H1 (cell line): ENCODE data around the gene ARHGAP12. TPM values are rescaled to one million over a fixed set of nuclear protein-coding genes. Genes with fewer than 3 reads are reported as not detected.

Source experiments
- CTCF ChIA-PET: fragments of 300-600 bp; sonication (Branson Sonifier 250); formaldehyde crosslinking; loops from one replicate; lab custom pipeline; 2021; ENCODE audit not compliant: partially characterized antibody; lab: Charles Lee
- POLR2A ChIA-PET: fragments of 300-600 bp; sonication (Branson Sonifier 250); formaldehyde crosslinking; loops from one replicate; lab custom pipeline; 2021; ENCODE audit warnings: inconsistent platforms; ENCODE audit not compliant: partially characterized antibody; lab: Charles Lee
- DNase-seq, 2 experiments: peaks; one replicate each; pipeline versions ENCODE4 v3.0.0 to v3.0.0-alpha.2; 2010 to 2022; ENCODE audit warnings: low spot score in 2 of 2, low read depth in 1 of 2, mixed read lengths in 1 of 2
- FAIRE-seq: peaks from 2 replicates; lab custom pipeline; 2011; peaks lifted over from hg19 to GRCh38; lab: Jason Lieb, UNC
- H2AFZ ChIP-seq: 2 replicates; pipeline ENCODE4 v1.8.1; 2012; ENCODE audit warnings: low read length, inconsistent platforms
- H2AK5ac ChIP-seq: 2 replicates; pipeline ENCODE4 v1.6.1; 2013; ENCODE audit warnings: low read depth, low read length
- H2BK120ac ChIP-seq: replicated peaks from 2 replicates; pipeline ENCODE3; 2013; ENCODE audit warnings: low read depth, low read length, inconsistent platforms
- H2BK12ac ChIP-seq: 2 replicates; pipeline ENCODE4 v1.6.1; 2013; ENCODE audit warnings: low read depth, low read length
- H2BK15ac ChIP-seq: 2 replicates; pipeline ENCODE4 v1.6.1; 2013; ENCODE audit warnings: low read length
- H2BK20ac ChIP-seq: 2 replicates; pipeline ENCODE4 v1.6.1; 2013; ENCODE audit warnings: low read length
- H2BK5ac ChIP-seq: 2 replicates; pipeline ENCODE4 v1.6.1; 2013; ENCODE audit warnings: low read depth, low read length
- H3K14ac ChIP-seq: 2 replicates; pipeline ENCODE4 v1.6.1; 2013; ENCODE audit warnings: inconsistent platforms; ENCODE audit not compliant: insufficient read length
- H3K18ac ChIP-seq: 2 replicates; pipeline ENCODE4 v1.6.1; 2013; ENCODE audit warnings: low read length; ENCODE audit errors: extremely low read depth
- H3K23ac ChIP-seq: 2 replicates; pipeline ENCODE4 v1.6.1; 2013; ENCODE audit warnings: inconsistent platforms; ENCODE audit not compliant: insufficient read length
- H3K23me2 ChIP-seq: 2 replicates; pipeline ENCODE4 v1.6.1; 2013; ENCODE audit warnings: low read depth, low read length
- H3K27ac ChIP-seq: 2 replicates; pipeline ENCODE4 v1.6.1; 2011; ENCODE audit warnings: low read depth, low read length, inconsistent platforms
- H3K27me3 ChIP-seq, 4 experiments: replicated peaks in 1 of 4; 1 replicate in 1 of 4; 2 replicates in 3 of 4; pipeline versions ENCODE4 v1.6.1 to v1.8.1; 2011 to 2013; ENCODE audit warnings: low read length in 3 of 4, mild to moderate bottlenecking in 3 of 4, inconsistent platforms in 2 of 4, mixed read lengths in 2 of 4, moderate library complexity in 1 of 4; ENCODE audit not compliant: control insufficient read depth in 3 of 4, insufficient read depth in 3 of 4; ENCODE audit errors: extremely low read depth in 1 of 4
- H3K36me3 ChIP-seq, 4 experiments: 2 replicates each; pipeline versions ENCODE4 v1.6.1 to v1.8.1; 2011 to 2013; ENCODE audit warnings: mild to moderate bottlenecking in 4 of 4, low read length in 3 of 4, moderate library complexity in 2 of 4, control low read depth in 1 of 4, inconsistent platforms in 1 of 4; ENCODE audit not compliant: insufficient read depth in 4 of 4, control insufficient read depth in 2 of 4
- H3K4ac ChIP-seq: replicated peaks from 2 replicates; pipeline ENCODE3; 2013; ENCODE audit warnings: low read length, low read depth, mixed read lengths, inconsistent platforms; ENCODE audit not compliant: insufficient read length
- H3K4me1 ChIP-seq, 4 experiments: replicated peaks in 1 of 4; 1 replicate in 1 of 4; 2 replicates in 3 of 4; pipeline versions ENCODE4 v1.6.1 to v1.8.1; 2011 to 2013; ENCODE audit warnings: low read length in 3 of 4, inconsistent platforms in 2 of 4, mixed read lengths in 1 of 4; ENCODE audit not compliant: insufficient read depth in 4 of 4, control insufficient read depth in 3 of 4
- H3K4me2 ChIP-seq, 2 experiments: 2 replicates each; pipeline versions ENCODE4 v1.6.1 to v1.8.1; 2011 to 2013; ENCODE audit warnings: low read depth in 2 of 2, low read length in 2 of 2, control low read depth in 1 of 2, inconsistent platforms in 1 of 2, mild to moderate bottlenecking in 1 of 2; ENCODE audit not compliant: insufficient read depth in 1 of 2
- H3K4me3 ChIP-seq, 4 experiments: fragments of 200-600, 300-600 bp in 1 of 4; sonication (generic), shearing (Covaris generic), sonication (Bioruptor Twin) in 1 of 4; 2 replicates each; pipeline versions ENCODE4 v1.5.1 to v1.8.1; 2011 to 2016; ENCODE audit warnings: low read length in 4 of 4, low read depth in 3 of 4, control low read depth in 2 of 4, inconsistent platforms in 2 of 4, mild to moderate bottlenecking in 2 of 4, mixed read lengths in 1 of 4, moderate library complexity in 1 of 4; ENCODE audit not compliant: insufficient read depth in 2 of 4; ENCODE audit errors: extremely low read depth in 1 of 4
- H3K56ac ChIP-seq: replicated peaks from 2 replicates; pipeline ENCODE3; 2013; ENCODE audit warnings: low read depth, mild to moderate bottlenecking, mixed read lengths, low read length, inconsistent platforms; ENCODE audit not compliant: insufficient read length
- H3K79me1 ChIP-seq: 2 replicates; pipeline ENCODE4 v1.6.1; 2013; ENCODE audit warnings: low read depth, low read length, control low read depth
- H3K79me2 ChIP-seq, 2 experiments: 2 replicates each; pipeline versions ENCODE4 v1.6.1 to v1.8.1; 2012 to 2013; ENCODE audit warnings: low read length in 2 of 2, mild to moderate bottlenecking in 2 of 2, inconsistent platforms in 1 of 2; ENCODE audit not compliant: insufficient read depth in 2 of 2, control insufficient read depth in 1 of 2
- H3K9ac ChIP-seq, 4 experiments: replicated peaks in 1 of 4; 1 replicate in 1 of 4; 2 replicates in 3 of 4; pipeline versions ENCODE4 v1.6.1 to v1.8.1; 2011 to 2013; ENCODE audit warnings: low read depth in 3 of 4, low read length in 3 of 4, control low read depth in 2 of 4, mild to moderate bottlenecking in 2 of 4, moderate library complexity in 2 of 4, inconsistent platforms in 1 of 4; ENCODE audit errors: extremely low read depth in 1 of 4
- H3K9me3 ChIP-seq, 2 experiments: 2 replicates each; pipeline versions ENCODE4 v1.6.1 to v1.8.1; 2012 to 2013; ENCODE audit warnings: mild to moderate bottlenecking in 2 of 2, moderate library complexity in 2 of 2, control low read depth in 1 of 2, inconsistent platforms in 1 of 2, low read depth in 1 of 2, low read length in 1 of 2, mixed read lengths in 1 of 2; ENCODE audit not compliant: insufficient read depth in 2 of 2
- H4K20me1 ChIP-seq, 2 experiments: replicated peaks in 1 of 2; 2 replicates each; pipeline versions ENCODE3 to v1.8.1; 2011 to 2013; ENCODE audit warnings: inconsistent platforms in 2 of 2, low read length in 2 of 2, mild to moderate bottlenecking in 1 of 2; ENCODE audit not compliant: insufficient read depth in 2 of 2, control insufficient read depth in 1 of 2
- H4K5ac ChIP-seq: 2 replicates; pipeline ENCODE4 v1.6.1; 2013; ENCODE audit warnings: low read length, low read depth, mixed read lengths, inconsistent platforms; ENCODE audit not compliant: insufficient read length
- H4K8ac ChIP-seq: 2 replicates; pipeline ENCODE4 v1.8.0; 2013; ENCODE audit warnings: mild to moderate bottlenecking, moderate library complexity, low read length, inconsistent platforms; ENCODE audit not compliant: insufficient read depth; ENCODE audit errors: extremely low read depth
- H4K91ac ChIP-seq: replicated peaks from 2 replicates; pipeline ENCODE3; 2013; ENCODE audit warnings: low read length, mixed read lengths, inconsistent platforms; ENCODE audit not compliant: insufficient read length
- ASH2L ChIP-seq: fragments of 200-600, 300-600 bp; sonication (generic); IDR thresholded peaks from one replicate; pipeline ENCODE4 v1.7.1; 2017; ENCODE audit warnings: low read length
- CBX8 ChIP-seq: fragments of 300-800, 300-1000 bp; sonication (generic); IDR thresholded peaks from 2 replicates; pipeline ENCODE4 v1.7.1; 2016; ENCODE audit warnings: low read depth, low read length, borderline replicate concordance
- POLR2A ChIP-seq, 2 experiments: IDR thresholded peaks; 1 replicate in 1 of 2; 2 replicates in 1 of 2; pipeline ENCODE4 v1.6.1; 2011; ENCODE audit warnings: low read depth in 2 of 2, low read length in 2 of 2, mild to moderate bottlenecking in 2 of 2; ENCODE audit errors: control extremely low read depth in 1 of 2
- USF2 ChIP-seq: IDR thresholded peaks from 2 replicates; pipeline ENCODE4 v1.6.1; 2011; ENCODE audit warnings: low read length, improper control_type of control experiment
- WGBS, 2 experiments: shearing (Covaris generic) in 1 of 2; methylation state at CpG; one replicate each; pipeline versions ENCODE4 v1.1.6 to v1.1.7; 2013 to 2015; ENCODE audit warnings: low lambda C conversion rate in 2 of 2, mixed read lengths in 2 of 2, inconsistent platforms in 1 of 2, low coverage in 1 of 2, missing lambda C conversion rate in 1 of 2; ENCODE audit not compliant: insufficient replicate concordance in 2 of 2, insufficient coverage in 1 of 2, insufficient read length in 1 of 2; ENCODE audit errors: extremely low coverage in 1 of 2, missing lambda C conversion rate in 1 of 2; 5-methylcytosine and 5-hydroxymethylcytosine counted together
- polyA plus RNA-seq, 7 experiments: library from polyadenylated mRNA; depleted of rRNA in 3 of 7; stranded (reverse) in 5 of 7; unstranded in 2 of 7; fragments of >200 nt in 5 of 7; fragments of 200-250 nt in 2 of 7; gene quantifications; 1 replicate in 5 of 7; 2 replicates in 1 of 7; 4 replicates in 1 of 7; pipeline versions ENCODE4 v1.2.1 to v1.2.3, GENCODE V29; 2011 to 2013; ENCODE audit warnings: missing spikeins in 2 of 7, mixed read lengths in 2 of 7
- total RNA-seq: library from RNA; stranded (reverse); fragmentation: NEBNext Ultra II Directional; extraction: Animal tissue kit (Norgen Biotek cat#: 25700); gene quantifications from 2 replicates; pipeline ENCODE4 v1.2.1, GENCODE V29; 2021

ARHGAP12 gene
- total and polyA plus RNA-seq, 2 of the 8 experiments (the other 6 are each of a cell fraction or from before 2014, with no cell fraction given) = 10.1 to 39.0 TPM

- peaks cover 4 to 7% of the 10 kb centered on the region in 2 experiments for H4K20me1 ChIP-seq
- no peak overlapping the region for H3K4ac ChIP-seq
- no peaks in the 10 kb centered on the region; the same call in none of the 2 replicates for H3K79me1 ChIP-seq
- H3K9me3 ChIP-seq = no peaks in the 10 kb centered on the region
- H4K8ac ChIP-seq = no peak overlapping the region
- ChIA-PET POLR2A (interaction anchor here (1.2 kb wide), 1 partner anchor 53 kb away, joined by 3 read pairs; the partner anchor contains the start of gene ARHGAP12), CTCF (interaction anchor here (0.9 kb wide), 1 partner anchor 130 kb away, joined by 3 read pairs; no protein-coding TSS in a partner anchor)
- peaks cover 3 to 62% of the 10 kb centered on the region in 2 experiments; a peak in 3 of 4 replicates for H3K79me2 ChIP-seq
- H3K4me2 ChIP-seq = no peak overlapping the region
- no peak overlapping the region for H3K27ac ChIP-seq
- no peak for DNase-seq
- no peak overlapping the region for H3K4me3 ChIP-seq
- H2BK5ac ChIP-seq = no peak overlapping the region
- H2BK20ac ChIP-seq = no peak overlapping the region
- no peak overlapping the region for H2AFZ ChIP-seq
- no peak overlapping the region for H3K14ac ChIP-seq
- no peak overlapping the region for H2BK15ac ChIP-seq
- H4K5ac ChIP-seq = no peak overlapping the region
- H4K91ac ChIP-seq = no peak overlapping the region
- no peak overlapping the region for H3K23ac ChIP-seq
- no peak overlapping the region for H3K56ac ChIP-seq
- H2BK12ac ChIP-seq = no peak overlapping the region
- no peak overlapping the region for H2AK5ac ChIP-seq
- no peak overlapping the region for H3K18ac ChIP-seq
- H3K9ac ChIP-seq = no peak overlapping the region
- H3K23me2 ChIP-seq = no peaks in the 10 kb centered on the region; the same call in 1 of the 2 replicates
- no peak for FAIRE-seq
- H3K36me3 ChIP-seq = no peaks in the 10 kb centered on the region
- TF ChIP-seq POLR2A (IDR thresholded peaks at IDR 0.05; ENCODE audit: control extremely low read depth in 1 of 2, low read depth in 2 of 2, low read length in 2 of 2) (no peak), ASH2L (no peak), CBX8 (no peak), USF2 (no peak)
- peaks cover 0 to 4% (median under 1%) of the 10 kb centered on the region in 4 experiments; a peak in 3 of 7 replicates for H3K4me1 ChIP-seq
- H2BK120ac ChIP-seq = no peak overlapping the region
- 96% methylated on average over 2 of the region's 2 CpGs; no CpG with 5 or more reads in 1 of the 2 experiments for WGBS, 2 experiments
- no peaks in the 10 kb centered on the region for H3K27me3 ChIP-seq
Observed at GRCh38 chr10:31875608-31876007, 53.0 kb downstream of the ARHGAP12 start.
